HT1080 (cell line): Measurements from ENCODE around the gene KRTAP9-7. TPM values are rescaled to one million over a fixed set of nuclear protein-coding genes. Genes with fewer than 3 reads are reported as not detected.
A peak's percentile ranks its signal among the peaks of the same experiment; 100 is the strongest.
"Not testable (repeated sequence)": the region's sequence is repeated elsewhere in the genome, so short reads cannot be mapped to it uniquely, and the experiment has no call there.

Source experiments
- DNase-seq: peaks from one replicate; pipeline ENCODE4 v3.0.0-alpha.2; 2015; ENCODE audit warnings: low read depth
- total RNA-seq: library from RNA; depleted of rRNA; stranded (reverse); fragments of >200 nt; shearing (Covaris generic); gene quantifications from 2 replicates; pipeline ENCODE4 v1.2.3, GENCODE V29; 2014

The KRTAP9-7 gene
- total RNA-seq, 1 experiment from 2014 or later: not detected

GRCh38 chr17:41271323-41271722 lies 4.2 kb upstream of the KRTAP9-7 start:
- DNase-seq: not testable (repeated sequence)

- no peak for DNase-seq
Measured at GRCh38 chr17:41271858-41272257, 3.6 kb upstream of the KRTAP9-7 start.

GRCh38 chr17:41278176-41278955 lies 2.9 kb downstream of the KRTAP9-7 start:
- DNase-seq: peak; percentile 0

DNA sequence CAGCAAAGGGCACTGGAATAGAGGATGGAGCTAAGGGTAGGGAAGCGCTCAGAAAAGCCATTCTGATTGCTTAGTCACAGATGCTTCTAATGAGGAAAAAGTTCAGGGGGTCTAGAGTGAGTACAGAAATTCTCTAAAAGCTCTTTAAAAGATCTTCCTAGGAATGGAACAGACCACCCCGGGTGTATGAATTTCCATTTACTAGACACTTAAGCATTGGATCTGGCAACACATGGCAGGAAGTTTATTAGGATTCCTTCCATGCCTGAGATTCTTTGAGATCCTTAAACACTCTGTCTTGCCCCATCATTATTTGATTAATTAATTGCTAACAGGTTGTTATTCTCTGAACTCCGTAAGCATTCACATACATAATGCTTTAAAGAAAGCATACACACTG lies 8.5 kb downstream of the KRTAP9-7 start:
- DNase-seq: peak; percentile 0

DNA sequence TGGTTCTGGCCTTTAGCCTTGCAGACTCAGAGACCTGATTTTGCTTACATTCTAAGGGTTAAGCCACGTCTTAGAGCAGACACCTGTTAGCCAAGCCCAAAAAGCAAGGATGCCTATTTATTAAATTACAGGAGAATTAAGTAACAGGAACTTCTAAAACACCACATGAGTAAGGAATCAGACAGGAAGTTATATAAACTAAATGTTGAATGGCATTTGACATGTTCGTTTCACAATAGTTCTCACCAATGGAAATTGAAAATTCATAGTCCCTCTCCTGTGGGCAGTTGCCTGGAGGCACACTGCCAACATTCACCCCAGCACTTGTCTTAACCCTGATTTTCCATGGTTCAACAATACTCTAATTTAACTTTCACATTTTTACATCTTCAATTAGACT lies 9.0 kb downstream of the KRTAP9-7 start:
- peak; percentile 3 for DNase-seq

DNA sequence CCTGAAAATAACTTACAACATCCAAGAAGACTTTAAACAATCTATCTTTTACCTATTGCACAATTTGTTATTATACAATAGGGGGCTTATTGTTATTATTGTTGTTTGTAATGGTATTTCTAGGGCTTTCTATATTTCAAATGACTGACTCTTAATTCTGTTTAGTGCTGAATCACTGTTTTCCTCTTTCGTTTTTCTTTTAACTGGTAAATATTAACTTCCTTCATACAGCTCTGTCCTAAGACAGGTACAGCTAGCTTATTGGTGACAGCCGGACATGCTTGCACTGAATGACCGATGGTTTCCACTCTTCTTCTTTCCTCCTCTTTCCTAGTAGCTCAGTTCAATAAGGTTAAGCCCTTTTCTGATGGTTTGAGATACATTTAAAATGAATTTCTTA lies 11.6 kb downstream of the KRTAP9-7 start:
- DNase-seq: no peak

DNA sequence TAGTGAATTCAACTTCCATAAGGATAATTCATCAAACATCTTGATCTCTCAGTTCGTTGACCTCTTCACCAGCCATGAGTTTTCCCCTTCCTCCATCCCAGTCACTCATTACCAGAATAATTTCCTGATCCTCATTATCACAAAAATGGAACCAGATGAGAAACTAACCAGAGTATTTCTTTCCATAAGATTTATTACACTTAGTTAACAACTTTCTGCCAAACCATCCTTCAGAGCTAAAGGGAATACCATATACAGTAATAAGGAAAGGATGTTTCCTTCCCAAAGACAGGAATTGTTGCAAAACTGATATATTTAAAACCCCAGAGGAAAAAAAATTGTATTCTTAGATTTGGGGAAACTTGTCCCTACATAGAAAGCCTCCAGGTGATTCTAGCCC lies 18.5 kb downstream of the KRTAP9-7 start:
- no peak for DNase-seq

DNA sequence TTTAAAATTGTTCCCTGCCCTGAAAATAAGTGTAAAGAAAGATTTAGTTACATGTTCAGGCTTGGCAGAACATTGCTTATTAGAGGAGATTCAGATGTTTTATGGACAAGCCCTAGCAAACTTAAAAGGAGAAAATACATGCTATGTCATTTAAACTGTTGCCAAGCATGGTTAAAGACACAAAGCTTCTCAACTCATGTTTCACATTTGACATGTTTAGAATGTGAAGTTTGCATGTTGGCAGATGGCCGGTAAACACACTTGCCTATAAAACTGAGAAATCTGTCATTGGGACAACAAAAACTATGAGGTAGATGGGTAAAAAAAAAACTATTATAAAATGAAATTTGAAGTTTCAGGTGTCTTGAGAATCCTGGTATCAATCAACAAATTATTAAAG lies 21.3 kb downstream of the KRTAP9-7 start:
- no peak for DNase-seq

DNA sequence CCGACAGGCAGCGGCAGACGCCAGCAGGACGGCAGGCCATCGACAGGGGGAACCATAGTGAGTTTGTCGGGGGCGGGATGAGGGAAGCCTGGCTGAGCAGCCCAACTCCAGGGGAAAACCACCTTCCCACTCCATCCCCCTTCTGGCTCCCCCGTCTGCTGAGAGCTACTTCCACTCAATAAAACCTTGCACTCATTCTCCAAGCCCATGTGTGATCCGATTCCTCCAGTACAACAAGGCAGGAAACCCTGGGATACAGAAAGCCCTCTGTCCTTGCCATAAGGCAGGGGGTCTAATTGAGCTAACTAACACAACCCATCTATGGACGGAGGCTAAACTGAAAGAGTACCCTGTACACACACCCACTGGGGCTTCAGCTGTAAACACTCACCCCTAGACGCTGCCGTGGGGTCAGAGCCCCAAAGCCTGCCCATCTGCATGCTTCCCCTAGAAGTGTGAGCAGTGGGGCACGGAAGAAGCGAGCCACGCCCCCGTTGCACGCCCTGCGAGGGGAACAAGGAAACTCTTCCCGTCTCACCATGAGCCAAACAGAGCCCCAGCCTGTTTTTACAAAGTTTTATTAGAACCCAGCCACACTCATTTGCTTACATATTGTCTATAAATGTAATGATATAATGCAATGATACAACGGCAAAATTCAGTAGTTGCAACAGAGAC lies 23.1 kb downstream of the KRTAP9-7 start:
- no peak for DNase-seq

- DNase-seq: no peak
Measured at GRCh38 chr17:41301204-41301790, 25.8 kb downstream of the KRTAP9-7 start.

GRCh38 chr17:41301916-41302901 lies 26.7 kb downstream of the KRTAP9-7 start, which contains the start of gene KRTAP29-1:
Gene KRTAP29-1 (minus strand): TSS chr17:41302851. CDS start chr17:41302851, 0 bp downstream.
- DNase-seq: no peak

- DNase-seq: no peak
Measured at GRCh38 chr17:41302981-41303380, 27.5 kb downstream of the KRTAP9-7 start.

DNA sequence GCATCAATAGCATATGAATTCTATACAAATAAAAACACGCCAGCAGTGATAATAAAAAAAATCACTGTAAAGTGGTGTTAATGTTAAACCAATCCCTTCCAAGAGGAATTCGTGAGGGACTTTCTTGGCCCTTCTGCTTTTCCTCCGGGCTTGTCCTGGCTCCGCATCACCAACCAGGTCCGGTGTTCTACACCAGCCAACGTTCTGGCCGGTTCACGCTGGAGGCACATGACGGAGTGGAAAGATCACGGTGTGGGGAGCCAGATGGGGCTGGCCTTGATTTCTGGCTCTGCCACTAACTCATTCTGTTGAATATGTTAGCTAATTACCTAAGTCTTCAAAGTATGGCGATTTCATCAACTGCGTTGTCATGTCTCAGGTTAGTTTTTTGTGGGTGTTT lies 28.6 kb downstream of the KRTAP9-7 start:
- no peak for DNase-seq

DNA sequence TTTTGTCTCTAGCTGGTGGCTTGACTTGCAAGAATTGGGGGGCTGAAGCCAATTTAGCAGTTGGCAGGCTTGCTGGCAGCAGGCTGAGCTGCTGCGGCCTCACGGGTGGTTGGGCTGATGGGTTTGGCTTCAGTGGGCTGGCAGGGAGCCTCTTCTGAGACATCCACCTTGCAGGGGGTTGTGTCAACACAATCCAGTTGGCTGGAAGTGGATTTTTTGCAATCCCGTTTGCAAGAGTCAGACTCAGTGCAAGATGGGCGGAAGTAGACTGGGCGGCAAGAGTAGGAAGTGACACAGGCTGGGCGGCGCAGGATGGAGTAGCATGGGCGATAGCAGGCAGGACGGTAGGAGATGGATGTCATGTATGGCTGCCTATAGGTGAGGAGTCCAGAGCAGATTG lies 32.1 kb downstream of the KRTAP9-7 start:
- DNase-seq: peak; percentile 49

GRCh38 chr17:41308251-41308917 lies 32.9 kb downstream of the KRTAP9-7 start:
- DNase-seq: peak; percentile 57

- DNase-seq: no peak
Measured at GRCh38 chr17:41308918-41309359, 33.4 kb downstream of the KRTAP9-7 start, which contains the start of gene KRTAP16-1. Gene KRTAP16-1 (minus strand): TSS chr17:41309309. CDS start chr17:41309253, 56 bp downstream.

GRCh38 chr17:41311111-41311510 lies 35.6 kb downstream of the KRTAP9-7 start:
- no peak for DNase-seq

DNA sequence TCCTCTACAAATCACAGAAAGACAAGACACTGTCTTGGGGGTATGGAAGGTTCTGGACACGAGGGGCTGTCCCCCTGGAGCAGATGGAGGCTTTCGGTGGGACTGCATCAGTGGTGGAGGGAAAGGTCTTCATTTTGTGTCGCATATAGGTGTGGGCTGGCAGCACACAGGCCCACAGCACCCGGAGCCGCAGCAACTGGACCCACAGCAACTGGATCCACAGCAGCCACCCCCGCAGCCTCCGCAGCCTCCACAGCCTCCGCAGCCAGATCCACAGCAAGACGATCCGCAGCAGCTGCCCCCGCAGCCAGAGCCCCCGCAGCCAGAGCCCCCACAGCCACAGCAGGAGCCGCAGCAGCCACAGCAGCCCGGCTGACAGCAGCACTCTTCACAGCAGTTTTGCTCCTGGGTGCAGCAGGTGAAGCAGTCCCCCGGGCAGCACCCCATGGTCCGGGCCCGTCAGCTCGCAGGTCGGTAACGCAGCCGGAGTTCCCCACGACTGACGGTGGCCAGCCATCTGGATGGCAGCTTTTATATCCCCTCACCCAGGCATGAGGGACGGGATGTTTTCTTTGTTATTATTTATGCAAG lies 39.8 kb downstream of the KRTAP9-7 start, which contains the start of gene KRTAP17-1:
TSS of gene KRTAP17-1 (minus strand) at position 507 of the 591 bp plus-strand sequence. CDS start at position 447, 60 bp downstream.
- no peak for DNase-seq

- no peak for DNase-seq
Measured at GRCh38 chr17:41315814-41316445, 40.4 kb downstream of the KRTAP9-7 start.
